Limb (tissue), 2 donors: ENCODE results near the gene HSDL1.

Experiments
- DNase-seq, 2 donors: peaks; one replicate each; pipeline ENCODE4 v3.0.0-alpha.2; 2016; ENCODE audit errors: extremely low spot score in 2 of 2

HSDL1 gene

GRCh38 chr16:84082110-84082509 is 62.9 kb downstream of the HSDL1 start:
- no peak for DNase-seq

DNA sequence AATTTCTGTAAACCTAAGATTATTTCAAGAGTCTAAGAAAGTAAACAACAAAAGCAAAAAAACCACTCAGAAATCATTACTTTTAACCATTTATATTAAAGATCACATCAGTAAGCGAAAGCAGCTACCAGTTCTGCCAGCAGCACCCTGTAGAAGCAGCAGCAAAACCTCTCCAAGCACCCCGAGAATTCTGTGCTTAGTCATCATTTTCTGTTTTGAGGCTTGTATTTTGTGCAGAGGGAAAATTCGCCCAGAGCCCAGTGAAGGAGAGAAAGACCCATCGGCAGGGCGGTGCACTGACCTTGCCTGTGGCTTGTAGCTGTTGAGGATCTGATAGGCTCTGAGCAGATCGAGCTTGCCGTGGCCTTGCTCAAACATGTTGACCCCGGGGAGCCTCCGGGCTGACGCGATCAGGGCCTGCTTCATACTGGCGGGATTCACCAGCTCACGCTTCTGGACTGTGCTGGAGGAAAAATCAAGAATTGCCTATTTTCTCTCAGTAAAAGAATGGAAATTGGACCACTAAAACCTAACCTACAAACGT is 63.5 kb downstream of the HSDL1 start:
- no peak for DNase-seq

DNA sequence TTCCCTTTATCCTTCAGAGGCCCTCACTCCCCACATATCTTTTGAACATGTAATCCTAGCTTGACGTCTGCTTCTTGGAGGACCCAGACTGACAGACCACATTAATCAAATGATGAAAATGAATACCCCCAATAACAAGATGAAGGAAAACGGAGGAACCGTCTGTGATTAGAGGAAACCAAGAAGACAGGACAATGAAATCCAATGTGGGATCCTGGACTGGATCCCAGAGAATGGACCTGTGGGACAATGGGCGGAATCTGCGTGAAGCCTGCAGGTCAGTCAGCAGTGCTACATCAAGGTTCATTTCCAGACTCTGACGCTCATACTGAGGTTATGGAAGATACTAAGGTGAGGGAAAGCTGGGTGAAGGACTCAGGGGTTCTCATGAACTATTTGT is 64.2 kb downstream of the HSDL1 start:
- DNase-seq, result no peak

GRCh38 chr16:84080378-84080777 is 64.6 kb downstream of the HSDL1 start:
- no peak for DNase-seq

- DNase-seq, result no peak
Observed at GRCh38 chr16:84079664-84080063, 65.3 kb downstream of the HSDL1 start.

- no peak for DNase-seq
Observed at GRCh38 chr16:84075376-84075775, 69.6 kb downstream of the HSDL1 start.

DNA sequence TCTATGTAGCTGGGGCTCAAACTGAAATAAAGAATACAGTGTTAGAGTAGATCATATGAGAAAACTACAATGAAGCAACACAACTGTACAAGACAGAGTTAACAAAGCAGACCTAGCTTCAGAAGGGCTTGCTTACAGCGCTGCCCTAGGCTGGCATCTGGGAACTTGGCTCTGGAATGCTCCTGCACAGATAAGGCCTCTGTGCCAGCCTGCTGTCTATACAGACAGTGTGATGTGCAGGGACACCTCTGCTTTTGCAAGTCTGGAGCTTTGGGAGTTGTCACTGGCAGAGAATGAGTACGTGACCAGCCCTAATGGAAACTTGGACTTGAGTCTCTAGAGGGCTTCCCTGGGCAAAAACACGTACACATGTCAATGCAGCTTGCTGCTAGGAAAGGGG is 70.3 kb downstream of the HSDL1 start:
- no peak for DNase-seq
